AML-193 (cell line): ENCODE data around the gene TSPYL6.
"Not testable (repeated sequence)": the region's sequence is repeated elsewhere in the genome, so short reads cannot be mapped to it uniquely, and the experiment has no call there.

Experiments used
- DNase-seq, 2 experiments: peaks; one replicate each; lab custom pipeline; 2025; lab: John Stamatoyannopoulos, UW

TSPYL6 gene

GRCh38 chr2:54256091-54256694, at the start of gene TSPYL6:
Gene TSPYL6, minus strand, starts transcription at chr2:54256229. Its CDS starts 78 bp downstream, at chr2:54256151.
- DNase-seq = no peak

- DNase-seq = no peak
Observed at GRCh38 chr2:54303631-54304030, 47.6 kb upstream of the TSPYL6 start.

GRCh38 chr2:54298514-54298913, 42.5 kb upstream of the TSPYL6 start:
- no peak for DNase-seq

GRCh38 chr2:54295911-54296310, 39.9 kb upstream of the TSPYL6 start:
- DNase-seq = no peak

GRCh38 chr2:54294665-54295064, 38.6 kb upstream of the TSPYL6 start:
- not testable (repeated sequence) for DNase-seq

GRCh38 chr2:54290356-54291025, 34.5 kb upstream of the TSPYL6 start:
- no peak for DNase-seq

GRCh38 chr2:54289917-54290316, 33.9 kb upstream of the TSPYL6 start:
- DNase-seq = no peak

- no peak for DNase-seq
Observed at GRCh38 chr2:54287532-54287931, 31.5 kb upstream of the TSPYL6 start.

GRCh38 chr2:54285451-54285850, 29.4 kb upstream of the TSPYL6 start:
- DNase-seq = no peak

GRCh38 chr2:54284826-54285225, 28.8 kb upstream of the TSPYL6 start:
- DNase-seq = no peak

DNA sequence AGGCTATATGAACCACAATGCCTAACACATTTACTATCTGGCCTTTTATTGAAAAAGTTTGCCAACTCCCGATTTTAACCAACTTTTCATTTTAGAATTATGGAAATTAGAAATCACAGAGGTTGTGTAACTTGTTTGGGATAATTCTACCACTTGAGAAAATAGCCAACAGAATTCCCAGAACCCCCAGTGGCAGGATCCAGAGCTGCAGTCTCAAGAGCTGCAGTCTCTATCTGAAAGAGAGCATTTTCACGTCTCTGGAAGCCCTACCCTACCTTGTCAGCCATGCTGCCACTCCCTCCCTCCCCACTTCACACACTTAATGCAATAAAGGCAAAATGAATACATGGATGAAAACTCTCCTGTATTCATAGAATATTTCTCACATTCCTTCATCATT, 23.4 kb upstream of the TSPYL6 start:
- DNase-seq = no peak

DNA sequence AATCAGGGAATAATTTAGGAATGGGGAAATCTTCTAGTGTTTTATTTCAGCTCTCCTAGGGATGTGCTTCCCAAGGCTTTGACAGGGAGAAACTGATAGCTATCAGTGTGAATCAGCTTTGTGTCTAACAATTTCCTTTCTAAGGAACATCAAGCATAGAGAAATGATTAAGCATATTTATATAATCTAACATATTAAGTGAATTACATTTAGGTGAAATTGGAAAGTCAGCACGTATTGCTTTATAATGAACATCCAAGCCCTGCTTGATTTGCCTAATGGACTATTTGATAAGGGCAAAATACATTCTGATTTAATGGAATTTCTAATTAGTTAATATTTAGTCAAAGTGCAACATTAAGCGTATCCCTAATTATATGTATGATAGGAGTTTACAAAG, 19.5 kb upstream of the TSPYL6 start:
- no peak for DNase-seq

GRCh38 chr2:54274781-54275242, 18.8 kb upstream of the TSPYL6 start:
- DNase-seq = no peak

GRCh38 chr2:54271843-54272627, 16.0 kb upstream of the TSPYL6 start:
- no peak for DNase-seq

- no peak for DNase-seq
Observed at GRCh38 chr2:54271189-54271588, 15.2 kb upstream of the TSPYL6 start.

DNA sequence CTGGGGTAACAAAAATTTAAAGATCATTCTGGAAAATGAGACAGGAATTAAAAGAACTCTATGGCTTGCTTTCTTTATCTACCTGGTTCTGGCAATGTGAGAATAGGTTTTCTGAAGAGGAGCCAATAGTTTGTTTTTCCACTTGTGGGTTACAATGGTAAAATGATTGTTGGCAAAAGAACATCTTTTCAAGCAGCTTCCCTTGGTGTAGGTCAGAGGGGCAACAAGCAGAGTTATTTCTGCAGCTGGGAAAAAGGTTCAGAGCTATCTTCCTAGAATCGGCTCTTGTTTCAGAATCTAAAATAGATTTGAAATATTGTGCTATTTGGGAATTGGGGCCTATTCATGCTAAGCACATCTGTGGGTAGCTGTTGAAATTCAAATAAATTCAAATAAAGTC, 11.5 kb upstream of the TSPYL6 start:
- DNase-seq = no peak

DNA sequence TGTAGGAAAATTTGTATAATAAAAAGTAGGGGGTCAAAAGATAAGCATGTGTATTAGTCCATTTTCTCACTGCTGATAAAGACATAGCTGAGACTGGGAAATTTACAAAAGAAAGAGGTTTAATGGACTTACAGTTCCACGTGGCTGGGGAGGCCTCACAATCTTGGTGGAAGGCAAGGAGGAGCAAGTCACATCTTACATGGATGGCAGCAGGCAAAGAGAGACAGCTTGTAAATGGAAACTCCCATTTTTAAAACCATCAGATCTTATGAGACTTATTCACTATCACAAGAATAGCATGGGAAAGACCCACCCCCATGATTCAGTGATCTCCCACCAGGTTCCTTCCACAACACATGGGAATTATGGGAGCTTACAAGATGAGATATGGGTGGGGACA, 9.1 kb upstream of the TSPYL6 start:
- not testable (repeated sequence) for DNase-seq

DNA sequence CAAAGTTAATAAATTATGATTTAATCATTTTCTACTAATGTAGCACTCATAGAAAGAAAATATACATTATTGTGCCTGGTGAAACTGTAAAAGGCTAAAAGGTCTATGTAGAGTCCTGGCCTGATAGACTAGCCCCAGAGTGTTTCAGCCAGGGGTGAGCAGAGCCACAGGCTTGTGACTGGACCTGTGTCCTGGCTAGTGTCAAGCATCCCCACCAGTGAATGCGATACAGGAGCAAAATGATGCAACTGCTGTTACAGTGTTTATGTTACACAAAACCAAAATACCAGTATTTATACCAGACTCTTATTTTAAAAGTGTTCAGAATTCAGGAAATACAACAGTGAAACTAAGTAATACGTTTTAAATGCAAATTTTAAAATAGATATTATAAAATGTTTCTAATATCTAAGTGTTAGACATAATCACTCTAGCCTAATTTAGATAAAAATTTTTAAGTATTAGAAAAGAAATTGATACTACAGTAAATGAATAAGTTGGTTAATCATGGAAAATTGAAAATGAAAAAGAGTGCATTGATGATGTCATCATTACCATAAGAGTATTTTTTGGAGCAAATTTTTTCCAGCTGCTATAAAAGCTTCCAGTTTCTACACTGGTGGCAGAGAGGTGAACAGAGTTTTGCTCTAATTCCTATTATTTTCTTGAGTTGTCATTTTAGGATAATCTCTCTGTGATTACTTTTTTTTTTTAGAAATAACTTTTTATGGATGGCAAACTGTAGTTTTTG, 6.2 kb upstream of the TSPYL6 start:
- no peak for DNase-seq

DNA sequence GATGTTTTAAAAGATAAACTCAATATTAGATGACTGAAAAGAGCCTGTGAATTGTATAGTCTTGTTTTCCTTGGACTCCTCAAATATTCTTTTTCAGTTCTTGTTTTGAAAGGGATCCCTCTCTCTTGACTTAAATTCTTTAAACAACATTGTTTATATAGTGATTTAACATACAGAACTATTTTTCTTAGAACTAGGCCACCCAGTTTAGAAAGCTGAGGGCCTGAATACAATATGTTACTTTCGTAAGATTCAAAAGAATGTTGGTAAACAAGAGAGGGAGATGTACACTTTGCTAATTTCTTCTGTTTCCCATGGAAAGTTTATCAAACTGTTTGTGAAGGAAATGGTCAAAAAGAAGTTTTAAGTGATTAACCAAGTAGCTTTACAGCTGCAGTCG, 5.5 kb upstream of the TSPYL6 start:
- no peak for DNase-seq

- DNase-seq = no peak
Observed at GRCh38 chr2:54260241-54260595, 4.2 kb upstream of the TSPYL6 start.

- DNase-seq = no peak
Observed at GRCh38 chr2:54259413-54260240, 3.6 kb upstream of the TSPYL6 start.

GRCh38 chr2:54258166-54258565, 2.1 kb upstream of the TSPYL6 start:
- no peak for DNase-seq
